ENCODE measurements around the gene GSN. TPM values are rescaled to one million over a fixed set of nuclear protein-coding genes. Genes with fewer than 3 reads are reported as not detected.

Gene GSN
- total and polyA plus RNA-seq, 2 of the 8 experiments (the other 6 are each of a cell fraction or from before 2014, with no cell fraction given), result 52.3 to 94.5 TPM

GRCh38 chr9:121339437-121339836 is 71.5 kb downstream of the GSN start (continued):
- TF ChIP-seq CTCF (IDR thresholded peaks at IDR 0.05; ENCODE audit: control extremely low read depth in 1 of 3, insufficient read depth in 1 of 3, low read depth in 1 of 3, low read length in 3 of 3), result no peak
- no peak for TF ChIP-seq SP4 (IDR thresholded peaks at IDR 0.05; ENCODE audit: low read length)
- TF ChIP-seq CHD1 (IDR thresholded peaks at IDR 0.05; ENCODE audit: low read depth, low read length), result no peak
- no peak for TF ChIP-seq RFX5 (IDR thresholded peaks at IDR 0.05; ENCODE audit: borderline replicate concordance, low read depth, low read length)
- no peak for TF ChIP-seq CEBPB (IDR thresholded peaks at IDR 0.05; ENCODE audit: low read depth, low read length)
- TF ChIP-seq JUN (IDR thresholded peaks at IDR 0.05; ENCODE audit: low read depth, low read length), result no peak
- TF ChIP-seq CBX5 (IDR thresholded peaks at IDR 0.05; ENCODE audit: low read depth, low read length), result no peak

Measured in H1 (cell line).